Pulmonary artery endothelial cell (primary cell): Measurements from ENCODE around the gene CBLC. TPM values are rescaled to one million over a fixed set of nuclear protein-coding genes. Genes with fewer than 3 reads are reported as not detected.
"Not testable (repeated sequence)": the region's sequence is repeated elsewhere in the genome, so short reads cannot be mapped to it uniquely, and the experiment has no call there.

Source experiments
- DNase-seq: peaks from one replicate; pipeline ENCODE4 v3.0.0-alpha.2; 2011; ENCODE audit warnings: low read depth, low spot score
- total RNA-seq: library from RNA; depleted of rRNA; stranded (reverse); fragments of >200 nt; gene quantifications from 2 replicates; pipeline ENCODE4 v1.2.3, GENCODE V29; 2014

The CBLC gene
- total RNA-seq, 1 donor from 2014 or later, result 0.13 TPM

DNA sequence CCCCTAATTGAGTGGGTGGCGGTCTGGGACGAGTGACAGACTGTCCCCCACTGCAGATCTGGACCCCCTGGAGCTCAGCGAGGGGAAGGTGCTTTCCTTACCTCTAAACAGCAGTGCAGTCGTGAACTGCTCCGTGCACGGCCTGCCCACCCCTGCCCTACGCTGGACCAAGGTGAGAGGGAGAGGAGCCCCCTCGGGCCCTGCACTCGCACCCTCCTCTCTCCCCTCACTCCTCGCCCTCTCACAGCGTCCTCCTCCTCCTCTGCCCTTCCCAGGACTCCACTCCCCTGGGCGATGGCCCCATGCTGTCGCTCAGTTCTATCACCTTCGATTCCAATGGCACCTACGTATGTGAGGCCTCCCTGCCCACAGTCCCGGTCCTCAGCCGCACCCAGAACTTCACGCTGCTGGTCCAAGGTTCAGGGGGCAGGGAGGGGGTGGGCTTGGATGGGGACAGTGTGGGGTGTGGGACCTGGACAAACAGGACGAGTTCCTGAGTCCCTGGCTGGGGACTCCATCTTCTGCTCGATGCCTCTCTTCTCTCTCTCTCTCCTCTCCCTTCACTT, 40.9 kb downstream of the CBLC start:
- no peak for DNase-seq

- no peak for DNase-seq
Observed at GRCh38 chr19:44819246-44819832, 41.6 kb downstream of the CBLC start.

GRCh38 chr19:44820648-44821609, 43.2 kb downstream of the CBLC start:
- DNase-seq, result no peak

DNA sequence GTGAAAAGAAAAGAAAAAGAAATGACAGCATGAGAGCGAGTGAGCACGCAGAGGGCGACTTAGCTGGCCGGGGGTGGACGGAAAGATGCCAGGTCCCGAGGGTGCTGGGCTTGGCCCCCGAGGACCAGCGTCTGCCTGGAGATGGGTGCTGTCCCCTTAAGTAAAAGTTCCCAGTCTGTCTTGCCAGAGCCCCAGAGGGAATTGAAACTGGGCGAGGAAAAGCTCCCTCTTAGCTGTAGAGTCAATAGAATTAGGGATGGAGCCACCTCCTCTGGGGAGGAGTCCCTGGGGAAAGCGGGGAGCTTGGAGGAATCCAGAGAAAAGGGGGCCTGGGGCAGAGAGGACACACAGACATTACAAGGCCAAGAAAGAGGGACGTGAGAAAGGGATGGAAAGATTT, 44.5 kb downstream of the CBLC start:
- DNase-seq, result no peak

- DNase-seq, result no peak
Observed at GRCh38 chr19:44822670-44823372, 45.1 kb downstream of the CBLC start.

- no peak for DNase-seq
Observed at GRCh38 chr19:44823373-44823698, 45.6 kb downstream of the CBLC start.

GRCh38 chr19:44824761-44825160, 47.1 kb downstream of the CBLC start:
- DNase-seq, result no peak

DNA sequence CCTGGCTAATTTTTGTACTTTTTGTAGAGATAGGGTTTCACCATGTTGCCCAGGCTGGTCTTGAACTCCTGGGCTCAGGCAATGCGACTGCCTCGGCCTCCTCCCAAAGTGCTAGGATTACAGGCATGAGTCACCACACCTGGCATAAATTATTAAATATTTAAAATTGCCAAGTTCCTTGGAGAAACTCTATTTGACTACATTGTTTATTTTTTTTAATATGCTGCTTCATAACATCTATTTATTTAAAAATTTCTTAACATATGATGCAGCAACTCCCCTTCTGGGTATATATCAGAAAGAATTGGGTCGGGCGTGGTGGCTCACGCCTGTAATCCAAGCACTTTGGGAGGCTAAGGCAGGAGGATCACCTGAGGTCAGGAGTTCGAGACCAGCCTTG, 55.2 kb downstream of the CBLC start:
- not testable (repeated sequence) for DNase-seq

- DNase-seq, result not testable (repeated sequence)
Observed at GRCh38 chr19:44834399-44834798, 56.7 kb downstream of the CBLC start.

DNA sequence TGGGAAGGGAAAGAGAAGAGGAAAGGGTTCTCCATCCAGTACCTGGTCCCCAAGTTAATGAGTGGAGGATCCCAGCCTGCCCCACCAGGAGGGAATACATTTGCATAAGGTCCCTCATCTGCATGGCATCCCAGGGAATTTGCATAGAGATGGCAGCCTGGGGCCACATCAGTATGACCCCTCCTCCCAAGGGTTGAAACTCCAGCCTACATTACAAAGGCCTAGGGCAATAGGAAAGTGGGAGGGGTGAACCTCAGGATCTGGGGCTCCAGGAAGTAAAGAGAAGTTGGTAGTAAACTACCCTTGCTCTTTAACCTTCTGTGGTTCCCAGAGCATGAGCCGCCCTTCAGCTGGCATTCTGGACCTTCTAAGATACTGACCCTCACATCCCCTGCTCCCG, 61.6 kb downstream of the CBLC start:
- no peak for DNase-seq

DNA sequence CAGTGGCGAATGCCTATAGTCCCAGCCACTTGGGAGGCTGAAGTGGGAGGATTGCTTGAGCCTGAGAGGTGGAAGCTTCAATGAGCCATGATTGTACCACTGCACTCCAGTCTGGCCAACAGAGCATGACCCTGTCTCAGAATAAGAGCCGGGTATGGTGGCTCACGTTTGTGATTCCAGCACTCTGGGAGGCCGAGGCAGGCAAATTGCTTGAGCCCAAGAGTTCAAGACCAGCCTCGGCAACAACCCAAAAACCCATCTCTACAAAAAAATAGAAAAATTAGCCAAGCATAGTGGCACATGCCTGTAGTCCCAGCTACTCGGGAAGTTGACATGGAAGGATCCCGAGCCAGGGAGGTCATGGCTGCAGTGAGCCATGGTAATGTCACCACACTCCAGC, 63.1 kb downstream of the CBLC start:
- no peak for DNase-seq

GRCh38 chr19:44841231-44841630, 63.5 kb downstream of the CBLC start:
- no peak for DNase-seq

DNA sequence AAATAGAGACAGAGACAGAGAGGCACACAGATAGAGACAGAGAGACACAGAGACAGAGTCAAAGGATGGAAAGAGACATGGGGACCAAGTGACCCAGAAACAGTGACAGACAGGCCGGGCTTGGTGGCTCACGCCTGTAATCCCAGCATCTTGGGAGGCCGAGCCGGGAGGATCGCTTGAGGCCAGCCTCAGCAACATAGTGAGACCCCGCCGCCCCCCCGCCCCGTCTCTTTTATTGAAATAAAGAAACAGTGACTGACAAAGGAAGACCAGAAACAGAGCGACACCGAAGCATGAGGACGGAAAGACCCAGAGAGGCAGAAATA, 67.6 kb downstream of the CBLC start:
- no peak for DNase-seq

DNA sequence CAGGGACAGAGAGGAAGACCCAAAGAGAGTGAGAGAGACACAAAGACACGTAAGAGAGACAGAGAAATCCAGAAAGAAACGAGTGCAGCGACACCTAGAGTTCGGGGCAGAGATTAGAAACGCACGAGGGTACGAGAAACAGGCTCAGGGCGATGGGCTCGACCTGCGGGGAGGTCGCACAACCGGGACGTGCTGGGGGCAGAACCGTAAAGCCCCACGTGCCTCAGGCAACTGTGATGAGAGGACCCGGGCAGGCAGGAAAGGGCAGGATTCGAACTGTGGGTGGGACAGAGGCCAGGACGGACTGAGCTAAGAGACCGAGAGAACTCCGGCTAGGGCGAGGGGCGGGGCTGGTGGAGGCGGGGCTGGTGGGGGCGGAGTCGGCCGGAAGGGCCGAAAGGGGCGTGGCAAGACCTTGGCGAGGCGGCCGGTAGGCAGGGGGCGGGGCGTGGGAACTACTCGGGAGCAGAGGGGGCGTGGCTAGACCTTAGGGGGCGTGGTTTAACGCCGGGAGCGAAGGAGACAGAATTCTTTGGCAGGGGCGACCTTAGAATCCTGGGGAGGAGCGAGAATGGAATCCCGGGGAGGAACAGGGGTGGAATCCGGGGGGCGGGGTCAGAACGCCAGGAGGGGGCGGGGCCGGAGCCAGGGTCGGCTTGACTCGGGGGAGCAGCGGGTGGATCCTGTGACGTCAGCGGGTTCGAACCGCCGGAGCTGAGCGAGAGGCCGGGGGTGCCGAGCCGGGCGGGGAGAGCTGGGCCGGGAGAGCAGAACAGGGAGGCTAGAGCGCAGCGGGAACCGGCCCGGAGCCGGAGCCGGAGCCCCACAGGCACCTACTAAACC, 68.1 kb downstream of the CBLC start, which contains the start of gene NECTIN2:
TSS of gene NECTIN2 (plus strand) at position 686 of the 843 bp plus-strand sequence. CDS start 229 bp downstream, outside the sequence.
- DNase-seq, result peak; percentile 92

DNA sequence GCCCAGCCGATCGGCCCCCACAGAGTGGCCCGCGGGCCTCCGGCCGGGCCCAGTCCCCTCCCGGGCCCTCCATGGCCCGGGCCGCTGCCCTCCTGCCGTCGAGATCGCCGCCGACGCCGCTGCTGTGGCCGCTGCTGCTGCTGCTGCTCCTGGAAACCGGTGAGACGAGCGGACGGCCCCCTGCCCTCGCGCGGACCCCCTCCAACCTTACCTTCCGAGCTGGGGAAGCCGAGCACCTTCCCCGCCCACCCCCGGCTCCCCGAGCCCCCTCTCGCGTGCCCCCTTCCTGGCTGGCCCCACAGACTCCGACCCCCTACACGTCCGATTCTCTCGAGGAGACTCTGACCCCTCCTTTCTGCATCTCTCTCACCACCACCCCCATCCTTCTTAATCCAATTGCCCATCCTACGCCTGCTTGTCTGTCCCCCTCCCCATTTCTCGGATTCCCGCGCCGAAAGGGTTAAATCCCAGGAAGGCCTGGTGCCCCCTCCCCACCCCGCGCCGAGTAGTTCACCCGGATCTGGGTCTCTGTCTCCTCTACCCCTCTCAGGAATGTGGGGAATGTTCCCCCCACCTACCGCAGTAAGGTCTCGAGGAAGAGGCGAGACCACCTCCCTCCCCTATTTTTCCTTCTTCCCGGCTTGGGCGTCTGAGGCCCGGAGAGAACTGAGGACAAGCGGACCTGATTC, 68.9 kb downstream of the CBLC start:
- DNase-seq, result no peak

GRCh38 chr19:44847144-44848035, 69.7 kb downstream of the CBLC start:
- DNase-seq, result no peak

DNA sequence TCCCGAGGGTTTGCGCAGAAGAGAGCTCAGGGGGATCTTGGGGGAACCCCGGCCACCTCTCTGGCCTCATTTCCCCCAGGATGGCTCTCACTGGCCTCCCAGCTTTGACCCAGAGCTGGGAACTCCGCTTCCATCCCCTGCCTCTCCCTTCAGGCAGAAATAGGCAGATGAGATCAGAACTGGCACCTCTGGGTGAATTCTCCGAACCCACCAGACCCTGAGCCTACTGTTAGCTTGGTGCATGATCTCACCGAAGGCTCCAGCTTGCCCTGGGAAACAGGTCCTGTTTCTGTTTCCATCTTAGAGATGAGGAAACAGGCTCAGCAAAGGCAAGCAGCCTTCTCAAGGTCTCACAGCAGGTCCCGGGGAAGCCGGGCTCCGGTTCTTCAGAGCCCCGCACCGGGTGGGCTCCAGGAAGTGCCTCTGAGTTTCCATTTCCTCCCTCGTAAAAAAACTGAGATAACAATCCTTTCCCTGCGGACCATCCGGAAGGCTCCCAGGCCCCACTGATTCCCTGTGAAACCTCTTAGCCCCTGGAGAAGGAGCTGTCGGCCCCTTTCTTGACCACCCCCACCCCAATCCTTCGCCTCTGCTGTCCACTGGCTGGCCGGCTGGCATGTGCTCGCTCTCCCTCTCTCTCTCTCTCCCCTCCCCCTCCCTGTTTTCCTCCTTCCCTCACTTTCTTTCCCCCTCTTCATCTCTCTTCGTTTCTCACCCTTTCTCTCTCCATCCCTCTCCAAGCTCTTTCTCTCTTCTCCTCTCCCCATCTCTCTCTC, 70.5 kb downstream of the CBLC start:
- no peak for DNase-seq

DNA sequence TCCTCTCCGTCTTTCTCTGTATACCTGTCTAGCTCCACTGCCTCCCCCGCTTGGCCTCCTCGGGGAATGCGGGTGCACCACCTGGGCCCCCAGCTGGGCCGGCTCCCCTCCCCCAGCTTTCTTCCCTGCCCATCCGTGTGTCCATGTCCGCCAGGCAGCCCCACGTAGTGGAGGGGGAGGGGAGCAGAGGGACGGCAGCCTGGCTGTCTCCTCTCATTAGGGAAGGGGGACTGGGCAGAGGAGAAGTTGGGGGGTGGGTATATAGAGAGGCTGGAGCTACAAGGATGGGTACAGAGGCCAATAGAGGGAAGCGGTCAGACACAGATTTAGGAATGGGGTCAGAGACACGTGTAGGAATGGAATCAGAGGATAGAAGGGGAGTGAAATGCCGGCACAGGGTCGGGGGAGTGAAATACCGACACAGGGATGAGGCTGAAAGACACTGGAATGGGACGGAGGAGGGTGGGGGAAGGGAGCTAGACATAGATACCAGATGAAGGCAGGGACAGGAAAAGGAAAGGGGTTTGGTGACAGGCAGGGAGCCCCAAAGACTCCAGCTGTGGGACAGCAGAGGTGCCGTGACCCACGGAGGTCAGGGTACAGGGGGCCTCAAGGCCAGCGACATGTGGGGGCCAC, 71.2 kb downstream of the CBLC start:
- DNase-seq, result no peak
